DND-41 (cell line): Measurements from ENCODE around the gene HHEX.

Experiments
- CTCF ChIP-seq: IDR thresholded peaks from 2 replicates; pipeline ENCODE4 v1.5.1; 2012; ENCODE audit warnings: borderline replicate concordance, low read length, moderate library complexity, mild to moderate bottlenecking; ENCODE audit not compliant: poor library complexity, severe bottlenecking; ENCODE audit errors: extremely low read depth
- EZH2 ChIP-seq: IDR thresholded peaks from 3 replicates; pipeline ENCODE4 v1.6.1; 2012; ENCODE audit warnings: borderline replicate concordance, low read depth, mild to moderate bottlenecking, moderate library complexity, low read length, inconsistent platforms; ENCODE audit not compliant: severe bottlenecking

- no peak for TF ChIP-seq CTCF
- no peak for TF ChIP-seq EZH2
Measured at GRCh38 chr10:92693534-92693893, 3.8 kb downstream of the HHEX start.
